ENCODE measurements around the gene SVEP1.

GRCh38 chr9:110578575-110579033 is 937 bp downstream of the SVEP1 start:
- TF ChIP-seq POLR2A (IDR thresholded peaks at IDR 0.05) (no peak), POLR2AphosphoS5 (IDR thresholded peaks at IDR 0.05) (no peak)
- TF ChIP-seq, protein P1, sequence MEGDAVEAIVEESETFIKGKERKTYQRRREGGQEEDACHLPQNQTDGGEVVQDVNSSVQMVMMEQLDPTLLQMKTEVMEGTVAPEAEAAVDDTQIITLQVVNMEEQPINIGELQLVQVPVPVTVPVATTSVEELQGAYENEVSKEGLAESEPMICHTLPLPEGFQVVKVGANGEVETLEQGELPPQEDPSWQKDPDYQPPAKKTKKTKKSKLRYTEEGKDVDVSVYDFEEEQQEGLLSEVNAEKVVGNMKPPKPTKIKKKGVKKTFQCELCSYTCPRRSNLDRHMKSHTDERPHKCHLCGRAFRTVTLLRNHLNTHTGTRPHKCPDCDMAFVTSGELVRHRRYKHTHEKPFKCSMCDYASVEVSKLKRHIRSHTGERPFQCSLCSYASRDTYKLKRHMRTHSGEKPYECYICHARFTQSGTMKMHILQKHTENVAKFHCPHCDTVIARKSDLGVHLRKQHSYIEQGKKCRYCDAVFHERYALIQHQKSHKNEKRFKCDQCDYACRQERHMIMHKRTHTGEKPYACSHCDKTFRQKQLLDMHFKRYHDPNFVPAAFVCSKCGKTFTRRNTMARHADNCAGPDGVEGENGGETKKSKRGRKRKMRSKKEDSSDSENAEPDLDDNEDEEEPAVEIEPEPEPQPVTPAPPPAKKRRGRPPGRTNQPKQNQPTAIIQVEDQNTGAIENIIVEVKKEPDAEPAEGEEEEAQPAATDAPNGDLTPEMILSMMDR (IDR thresholded peaks at IDR 0.05 in 8 of 11, conservative IDR thresholded peaks at IDR 0.05 in 3 of 11), result no peak
